SK-N-SH treated with all-trans-retinoic acid at 6 μM for 48 hours (cell line): ENCODE measurements around the gene BABAM1.

Experiments
- CSDC2 ChIP-seq: fragments of 250-450 bp; sonication (Bioruptor Pico); IDR thresholded peaks from 2 replicates; pipeline ENCODE4 v1.5.0; 2020; ENCODE audit warnings: mild to moderate bottlenecking, moderate library complexity
- GLIS3 ChIP-seq: fragments of 250-450 bp; sonication (Bioruptor Pico); IDR thresholded peaks from 2 replicates; pipeline ENCODE4 v1.5.0; 2020; ENCODE audit warnings: mild to moderate bottlenecking, moderate library complexity
- ISL1 ChIP-seq: fragments of 250-450 bp; sonication (Bioruptor Pico); IDR thresholded peaks from 2 replicates; pipeline ENCODE4 v2.1.2; 2022; ENCODE audit warnings: mild to moderate bottlenecking, moderate library complexity
- RARB ChIP-seq: fragments of 250-450 bp; sonication (Bioruptor Pico); IDR thresholded peaks from 2 replicates; pipeline ENCODE4 v1.8.0; 2021; ENCODE audit warnings: mild to moderate bottlenecking, moderate library complexity
- SNAI2 ChIP-seq: fragments of 250-450 bp; sonication (Bioruptor Pico); IDR thresholded peaks from 2 replicates; pipeline ENCODE4 v1.5.0; 2020; ENCODE audit warnings: mild to moderate bottlenecking, moderate library complexity
- TCF4 ChIP-seq: fragments of 250-450 bp; sonication (Bioruptor Pico); IDR thresholded peaks from 2 replicates; pipeline ENCODE4 v1.8.0; 2021; ENCODE audit warnings: mild to moderate bottlenecking, moderate library complexity, borderline replicate concordance
- TSHZ2 ChIP-seq: fragments of 250-450 bp; sonication (Bioruptor Pico); IDR thresholded peaks from 2 replicates; pipeline ENCODE4 v1.5.0; 2020; ENCODE audit warnings: mild to moderate bottlenecking, moderate library complexity
- ZC3H10 ChIP-seq: fragments of 250-450 bp; sonication (Bioruptor Pico); IDR thresholded peaks from 2 replicates; pipeline ENCODE4 v1.5.1; 2021; ENCODE audit warnings: mild to moderate bottlenecking, moderate library complexity
- ZFP3 ChIP-seq: fragments of 250-450 bp; sonication (Bioruptor Pico); IDR thresholded peaks from 2 replicates; pipeline ENCODE4 v1.5.0; 2020; ENCODE audit warnings: mild to moderate bottlenecking, moderate library complexity
- ZFP30 ChIP-seq: fragments of 450-650 bp; formaldehyde crosslinking; IDR thresholded peaks from 2 replicates; pipeline ENCODE4 v1.5.0; 2022; ENCODE audit warnings: mild to moderate bottlenecking, moderate library complexity
- ZNF565 ChIP-seq: fragments of 450-650 bp; formaldehyde crosslinking; conservative IDR thresholded peaks from 2 replicates; pipeline ENCODE4 v1.5.0; 2020; ENCODE audit warnings: low read depth, mild to moderate bottlenecking, moderate library complexity
- ZNF70 ChIP-seq: fragments of 450-650 bp; formaldehyde crosslinking; IDR thresholded peaks from 2 replicates; pipeline ENCODE4 v1.5.0; 2020; ENCODE audit warnings: mild to moderate bottlenecking, moderate library complexity
- TF ChIP-seq, protein P1 (sequence below): fragments of 250-450 bp; sonication (Bioruptor Pico); IDR thresholded peaks from 2 replicates; pipeline ENCODE4 v1.8.0; 2020; ENCODE audit warnings: mild to moderate bottlenecking, moderate library complexity, borderline replicate concordance
- TF ChIP-seq, protein P2 (sequence below): fragments of 250-450 bp; sonication (Bioruptor Pico); IDR thresholded peaks from 2 replicates; pipeline ENCODE4 v1.5.1; 2020; ENCODE audit warnings: low read depth, mild to moderate bottlenecking, moderate library complexity

GRCh38 chr19:17320435-17320834 is 53.2 kb downstream of the BABAM1 start:
- TF ChIP-seq ISL1: no peak
- TF ChIP-seq SNAI2: no peak
- no peak for TF ChIP-seq TSHZ2 (CRISPR knock-in tag)
- no peak for TF ChIP-seq TCF4
- TF ChIP-seq, protein P1, sequence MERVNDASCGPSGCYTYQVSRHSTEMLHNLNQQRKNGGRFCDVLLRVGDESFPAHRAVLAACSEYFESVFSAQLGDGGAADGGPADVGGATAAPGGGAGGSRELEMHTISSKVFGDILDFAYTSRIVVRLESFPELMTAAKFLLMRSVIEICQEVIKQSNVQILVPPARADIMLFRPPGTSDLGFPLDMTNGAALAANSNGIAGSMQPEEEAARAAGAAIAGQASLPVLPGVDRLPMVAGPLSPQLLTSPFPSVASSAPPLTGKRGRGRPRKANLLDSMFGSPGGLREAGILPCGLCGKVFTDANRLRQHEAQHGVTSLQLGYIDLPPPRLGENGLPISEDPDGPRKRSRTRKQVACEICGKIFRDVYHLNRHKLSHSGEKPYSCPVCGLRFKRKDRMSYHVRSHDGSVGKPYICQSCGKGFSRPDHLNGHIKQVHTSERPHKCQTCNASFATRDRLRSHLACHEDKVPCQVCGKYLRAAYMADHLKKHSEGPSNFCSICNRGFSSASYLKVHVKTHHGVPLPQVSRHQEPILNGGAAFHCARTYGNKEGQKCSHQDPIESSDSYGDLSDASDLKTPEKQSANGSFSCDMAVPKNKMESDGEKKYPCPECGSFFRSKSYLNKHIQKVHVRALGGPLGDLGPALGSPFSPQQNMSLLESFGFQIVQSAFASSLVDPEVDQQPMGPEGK: no peak
- TF ChIP-seq RARB (CRISPR knock-in tag): no peak
- no peak for TF ChIP-seq ZNF70 (CRISPR knock-in tag)
- TF ChIP-seq, protein P2, sequence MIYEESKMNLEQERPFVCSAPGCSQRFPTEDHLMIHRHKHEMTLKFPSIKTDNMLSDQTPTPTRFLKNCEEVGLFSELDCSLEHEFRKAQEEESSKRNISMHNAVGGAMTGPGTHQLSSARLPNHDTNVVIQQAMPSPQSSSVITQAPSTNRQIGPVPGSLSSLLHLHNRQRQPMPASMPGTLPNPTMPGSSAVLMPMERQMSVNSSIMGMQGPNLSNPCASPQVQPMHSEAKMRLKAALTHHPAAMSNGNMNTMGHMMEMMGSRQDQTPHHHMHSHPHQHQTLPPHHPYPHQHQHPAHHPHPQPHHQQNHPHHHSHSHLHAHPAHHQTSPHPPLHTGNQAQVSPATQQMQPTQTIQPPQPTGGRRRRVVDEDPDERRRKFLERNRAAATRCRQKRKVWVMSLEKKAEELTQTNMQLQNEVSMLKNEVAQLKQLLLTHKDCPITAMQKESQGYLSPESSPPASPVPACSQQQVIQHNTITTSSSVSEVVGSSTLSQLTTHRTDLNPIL (CRISPR knock-in tag): no peak
- no peak for TF ChIP-seq ZFP30 (CRISPR knock-in tag)
- TF ChIP-seq CSDC2 (CRISPR knock-in tag): no peak
- TF ChIP-seq ZC3H10 (CRISPR knock-in tag): no peak
- TF ChIP-seq ZFP3 (CRISPR knock-in tag): no peak
- TF ChIP-seq GLIS3: no peak
- TF ChIP-seq ZNF565 (CRISPR knock-in tag): no peak
